HepG2 (cell line): ENCODE results near the gene TXLNA. TPM values are rescaled to one million over a fixed set of nuclear protein-coding genes. Genes with fewer than 3 reads are reported as not detected.

ENCODE experiments used
- AGO1 ChIP-seq: fragments of 200-400 bp; formaldehyde crosslinking; IDR thresholded peaks from 2 replicates; pipeline ENCODE4 v1.6.1; 2017; ENCODE audit warnings: mild to moderate bottlenecking, low read depth, low read length, moderate library complexity; ENCODE audit not compliant: poor library complexity, severe bottlenecking
- FLYWCH1 ChIP-seq: sonication (generic); formaldehyde crosslinking; IDR thresholded peaks from 2 replicates; pipeline ENCODE4 v1.8.1; 2023; ENCODE audit warnings: mild to moderate bottlenecking, missing genetic modification reagents
- FOXK1 ChIP-seq: sonication (generic); formaldehyde crosslinking; IDR thresholded peaks from 2 replicates; pipeline ENCODE4 v1.4.0; 2020; ENCODE audit warnings: low read depth, missing genetic modification reagents, borderline replicate concordance
- GABPA ChIP-seq, 2 experiments: IDR thresholded peaks; 2 replicates each; pipeline ENCODE4 v1.6.1; 2011 to 2016; ENCODE audit warnings: low read depth in 2 of 2, low read length in 1 of 2, missing biosample characterization in 1 of 2, missing genetic modification characterization in 1 of 2
- GPN1 ChIP-seq: sonication (generic); formaldehyde crosslinking; IDR thresholded peaks from 2 replicates; pipeline ENCODE4 v1.5.1; 2020; ENCODE audit warnings: missing genetic modification reagents, borderline replicate concordance
- HHEX ChIP-seq: IDR thresholded peaks from 2 replicates; pipeline ENCODE4 v1.6.1; 2016; ENCODE audit warnings: control low read depth
- KMT2A ChIP-seq: sonication (generic); formaldehyde crosslinking; IDR thresholded peaks from 2 replicates; pipeline ENCODE4 v1.4.0; 2020; ENCODE audit warnings: missing genetic modification reagents
- PCBP2 ChIP-seq: fragments of 200-400 bp; formaldehyde crosslinking; optimal IDR thresholded peaks from 2 replicates; pipeline ENCODE3; 2018; ENCODE audit warnings: low read length, low read depth; ENCODE audit not compliant: poor library complexity, severe bottlenecking
- TBX3 ChIP-seq: fragments of 450-650 bp; IDR thresholded peaks from 2 replicates; pipeline ENCODE4 v1.6.1; 2017; ENCODE audit warnings: antibody characterized with exemption, mild to moderate bottlenecking, inconsistent platforms, borderline replicate concordance
- ZNF264 ChIP-seq: sonication (generic); formaldehyde crosslinking; IDR thresholded peaks from 2 replicates; pipeline ENCODE4 v1.4.0; 2020; ENCODE audit warnings: missing genetic modification reagents
- ZNF451 ChIP-seq: sonication (generic); formaldehyde crosslinking; IDR thresholded peaks from 2 replicates; pipeline ENCODE4 v1.5.0; 2020; ENCODE audit warnings: mild to moderate bottlenecking, missing genetic modification reagents
- ZNF550 ChIP-seq: sonication (generic); formaldehyde crosslinking; IDR thresholded peaks from 2 replicates; pipeline ENCODE4 v1.4.0; 2020; ENCODE audit warnings: mild to moderate bottlenecking, missing genetic modification reagents, borderline replicate concordance
- ZSCAN12 ChIP-seq: sonication (generic); formaldehyde crosslinking; IDR thresholded peaks from 2 replicates; pipeline ENCODE4 v1.9.0; 2021; ENCODE audit warnings: mild to moderate bottlenecking, missing genetic modification reagents
- polyA plus RNA-seq, 8 experiments: library from polyadenylated mRNA; depleted of rRNA in 3 of 8; stranded (reverse) in 7 of 8; unstranded in 1 of 8; fragments of >200 nt; fragmentation: Illumina TruSeq in 4 of 8; extraction: Trizol in 4 of 8; gene quantifications; 2 replicates each; pipeline versions ENCODE4 v1.2.1 to v1.2.3, GENCODE V29; 2011 to 2016; ENCODE audit warnings: low read depth in 4 of 8, missing spikeins in 1 of 8, mixed read lengths in 1 of 8; ENCODE audit not compliant: insufficient read depth in 1 of 8
- total RNA-seq, 5 experiments: library from RNA; depleted of rRNA; stranded (reverse); fragments of >200 nt; fragmentation: Illumina TruSeq; extraction: Trizol; gene quantifications; 2 replicates each; pipeline ENCODE4 v1.2.3, GENCODE V29; 2016; ENCODE audit warnings: low read depth in 1 of 5
- TF ChIP-seq, protein P1 (sequence below): sonication (generic); formaldehyde crosslinking; IDR thresholded peaks from 2 replicates; pipeline ENCODE4 v1.4.0; 2020; ENCODE audit warnings: mild to moderate bottlenecking, missing genetic modification reagents, borderline replicate concordance
- TF ChIP-seq, protein P2 (sequence below), 2 experiments: fragments of 450-650 bp in 1 of 2; sonication (generic) in 1 of 2; formaldehyde crosslinking; IDR thresholded peaks; 2 replicates each; pipeline versions ENCODE4 v1.5.0 to v1.8.0; 2020 to 2022; ENCODE audit warnings: mild to moderate bottlenecking in 1 of 2, missing genetic modification reagents in 1 of 2
- TF ChIP-seq, protein P3 (sequence below): sonication (generic); formaldehyde crosslinking; IDR thresholded peaks from 2 replicates; pipeline ENCODE4 v1.4.0; 2020; ENCODE audit warnings: mild to moderate bottlenecking, missing genetic modification reagents
- TF ChIP-seq, protein P4 (sequence below): sonication (generic); formaldehyde crosslinking; IDR thresholded peaks from 2 replicates; pipeline ENCODE4 v1.5.1; 2020; ENCODE audit warnings: mild to moderate bottlenecking, missing genetic modification reagents, moderate library complexity
- TF ChIP-seq, protein P5 (sequence below): fragments of 450-650 bp; IDR thresholded peaks from 2 replicates; pipeline ENCODE4 v1.6.1; 2017

The TXLNA gene
- total and polyA plus RNA-seq, 2 of the 13 experiments (the other 11 are each of a cell fraction or from before 2014, with no cell fraction given), result 29.6 to 67.8 TPM

DNA sequence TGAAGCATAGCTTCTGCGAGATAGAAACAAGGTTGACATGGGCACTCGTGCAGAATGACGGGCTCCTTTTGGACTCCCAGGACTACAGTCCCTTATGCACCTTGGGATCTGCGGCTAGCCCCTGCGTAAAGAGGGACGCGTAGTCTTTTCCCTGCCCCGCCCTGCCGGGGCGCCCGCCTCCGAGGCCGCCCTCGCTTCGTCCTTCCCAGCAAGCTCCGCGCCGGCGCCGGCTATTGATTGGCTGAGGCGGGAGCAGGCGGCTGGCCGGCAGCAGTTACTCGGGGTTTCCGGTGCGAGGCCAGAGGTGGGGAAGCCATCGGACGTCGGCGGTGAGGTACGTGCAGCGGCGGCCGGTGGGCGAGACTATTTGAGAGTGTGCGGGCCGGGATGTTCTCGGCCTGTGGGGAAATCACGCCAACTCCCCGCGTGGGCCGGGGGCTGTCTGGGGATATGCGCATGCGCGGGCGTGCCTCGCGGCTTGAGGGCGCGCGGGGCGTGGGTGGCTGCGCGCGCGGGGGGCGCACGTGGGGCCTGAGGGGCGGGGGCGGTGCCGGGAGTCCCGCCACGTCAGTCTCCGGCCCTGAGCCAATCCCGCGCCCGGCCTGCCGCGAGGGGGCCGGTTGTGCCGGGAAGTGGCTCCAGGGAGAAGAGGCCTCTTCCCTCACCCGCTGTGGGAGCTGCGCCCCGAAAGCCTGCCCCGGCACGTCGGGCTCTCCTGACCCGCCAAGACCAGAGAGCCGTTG, at the start of gene TXLNA (continued):
- peak; percentile 93; the same call in 1 of the 2 replicates for TF ChIP-seq FLYWCH1 (CRISPR knock-in tag)
- no peak for TF ChIP-seq TBX3
- TF ChIP-seq, protein P1, sequence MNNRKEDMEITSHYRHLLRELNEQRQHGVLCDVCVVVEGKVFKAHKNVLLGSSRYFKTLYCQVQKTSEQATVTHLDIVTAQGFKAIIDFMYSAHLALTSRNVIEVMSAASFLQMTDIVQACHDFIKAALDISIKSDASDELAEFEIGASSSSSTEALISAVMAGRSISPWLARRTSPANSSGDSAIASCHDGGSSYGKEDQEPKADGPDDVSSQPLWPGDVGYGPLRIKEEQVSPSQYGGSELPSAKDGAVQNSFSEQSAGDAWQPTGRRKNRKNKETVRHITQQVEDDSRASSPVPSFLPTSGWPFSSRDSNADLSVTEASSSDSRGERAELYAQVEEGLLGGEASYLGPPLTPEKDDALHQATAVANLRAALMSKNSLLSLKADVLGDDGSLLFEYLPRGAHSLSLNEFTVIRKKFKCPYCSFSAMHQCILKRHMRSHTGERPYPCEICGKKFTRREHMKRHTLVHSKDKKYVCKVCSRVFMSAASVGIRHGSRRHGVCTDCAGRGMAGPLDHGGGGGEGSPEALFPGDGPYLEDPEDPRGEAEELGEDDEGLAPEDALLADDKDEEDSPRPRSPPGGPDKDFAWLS (CRISPR knock-in tag), result no peak
- TF ChIP-seq, protein P2, sequence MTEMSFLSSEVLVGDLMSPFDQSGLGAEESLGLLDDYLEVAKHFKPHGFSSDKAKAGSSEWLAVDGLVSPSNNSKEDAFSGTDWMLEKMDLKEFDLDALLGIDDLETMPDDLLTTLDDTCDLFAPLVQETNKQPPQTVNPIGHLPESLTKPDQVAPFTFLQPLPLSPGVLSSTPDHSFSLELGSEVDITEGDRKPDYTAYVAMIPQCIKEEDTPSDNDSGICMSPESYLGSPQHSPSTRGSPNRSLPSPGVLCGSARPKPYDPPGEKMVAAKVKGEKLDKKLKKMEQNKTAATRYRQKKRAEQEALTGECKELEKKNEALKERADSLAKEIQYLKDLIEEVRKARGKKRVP (CRISPR knock-in tag; IDR thresholded peaks at IDR 0.05), result peak in 1 of 2 experiments; percentile 75; a peak in 2 of 4 replicates
- no peak for TF ChIP-seq ZNF550 (CRISPR knock-in tag)
- no peak for TF ChIP-seq GPN1
- TF ChIP-seq ZNF451, result peak; percentile 76
- peak; percentile 45; the same call in 1 of the 2 replicates for TF ChIP-seq ZSCAN12
- TF ChIP-seq, protein P3, sequence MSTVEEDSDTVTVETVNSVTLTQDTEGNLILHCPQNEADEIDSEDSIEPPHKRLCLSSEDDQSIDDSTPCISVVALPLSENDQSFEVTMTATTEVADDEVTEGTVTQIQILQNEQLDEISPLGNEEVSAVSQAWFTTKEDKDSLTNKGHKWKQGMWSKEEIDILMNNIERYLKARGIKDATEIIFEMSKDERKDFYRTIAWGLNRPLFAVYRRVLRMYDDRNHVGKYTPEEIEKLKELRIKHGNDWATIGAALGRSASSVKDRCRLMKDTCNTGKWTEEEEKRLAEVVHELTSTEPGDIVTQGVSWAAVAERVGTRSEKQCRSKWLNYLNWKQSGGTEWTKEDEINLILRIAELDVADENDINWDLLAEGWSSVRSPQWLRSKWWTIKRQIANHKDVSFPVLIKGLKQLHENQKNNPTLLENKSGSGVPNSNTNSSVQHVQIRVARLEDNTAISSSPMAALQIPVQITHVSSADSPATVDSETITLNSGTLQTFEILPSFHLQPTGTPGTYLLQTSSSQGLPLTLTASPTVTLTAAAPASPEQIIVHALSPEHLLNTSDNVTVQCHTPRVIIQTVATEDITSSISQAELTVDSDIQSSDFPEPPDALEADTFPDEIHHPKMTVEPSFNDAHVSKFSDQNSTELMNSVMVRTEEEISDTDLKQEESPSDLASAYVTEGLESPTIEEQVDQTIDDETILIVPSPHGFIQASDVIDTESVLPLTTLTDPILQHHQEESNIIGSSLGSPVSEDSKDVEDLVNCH (CRISPR knock-in tag), result no peak
- peak; percentile 68 for TF ChIP-seq GABPA (IDR thresholded peaks at IDR 0.05; ENCODE audit: low read depth, low read length)
- peak; percentile 85 for TF ChIP-seq GABPA (CRISPR knock-in tag; IDR thresholded peaks at IDR 0.05; ENCODE audit: low read depth)
- no peak; the same call in 1 of the 2 replicates for TF ChIP-seq FOXK1 (CRISPR knock-in tag)
- no peak for TF ChIP-seq AGO1
- TF ChIP-seq, protein P4, sequence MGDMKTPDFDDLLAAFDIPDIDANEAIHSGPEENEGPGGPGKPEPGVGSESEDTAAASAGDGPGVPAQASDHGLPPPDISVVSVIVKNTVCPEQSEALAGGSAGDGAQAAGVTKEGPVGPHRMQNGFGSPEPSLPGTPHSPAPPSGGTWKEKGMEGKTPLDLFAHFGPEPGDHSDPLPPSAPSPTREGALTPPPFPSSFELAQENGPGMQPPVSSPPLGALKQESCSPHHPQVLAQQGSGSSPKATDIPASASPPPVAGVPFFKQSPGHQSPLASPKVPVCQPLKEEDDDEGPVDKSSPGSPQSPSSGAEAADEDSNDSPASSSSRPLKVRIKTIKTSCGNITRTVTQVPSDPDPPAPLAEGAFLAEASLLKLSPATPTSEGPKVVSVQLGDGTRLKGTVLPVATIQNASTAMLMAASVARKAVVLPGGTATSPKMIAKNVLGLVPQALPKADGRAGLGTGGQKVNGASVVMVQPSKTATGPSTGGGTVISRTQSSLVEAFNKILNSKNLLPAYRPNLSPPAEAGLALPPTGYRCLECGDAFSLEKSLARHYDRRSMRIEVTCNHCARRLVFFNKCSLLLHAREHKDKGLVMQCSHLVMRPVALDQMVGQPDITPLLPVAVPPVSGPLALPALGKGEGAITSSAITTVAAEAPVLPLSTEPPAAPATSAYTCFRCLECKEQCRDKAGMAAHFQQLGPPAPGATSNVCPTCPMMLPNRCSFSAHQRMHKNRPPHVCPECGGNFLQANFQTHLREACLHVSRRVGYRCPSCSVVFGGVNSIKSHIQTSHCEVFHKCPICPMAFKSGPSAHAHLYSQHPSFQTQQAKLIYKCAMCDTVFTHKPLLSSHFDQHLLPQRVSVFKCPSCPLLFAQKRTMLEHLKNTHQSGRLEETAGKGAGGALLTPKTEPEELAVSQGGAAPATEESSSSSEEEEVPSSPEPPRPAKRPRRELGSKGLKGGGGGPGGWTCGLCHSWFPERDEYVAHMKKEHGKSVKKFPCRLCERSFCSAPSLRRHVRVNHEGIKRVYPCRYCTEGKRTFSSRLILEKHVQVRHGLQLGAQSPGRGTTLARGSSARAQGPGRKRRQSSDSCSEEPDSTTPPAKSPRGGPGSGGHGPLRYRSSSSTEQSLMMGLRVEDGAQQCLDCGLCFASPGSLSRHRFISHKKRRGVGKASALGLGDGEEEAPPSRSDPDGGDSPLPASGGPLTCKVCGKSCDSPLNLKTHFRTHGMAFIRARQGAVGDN (CRISPR knock-in tag), result peak; percentile 99
- TF ChIP-seq, protein P5, sequence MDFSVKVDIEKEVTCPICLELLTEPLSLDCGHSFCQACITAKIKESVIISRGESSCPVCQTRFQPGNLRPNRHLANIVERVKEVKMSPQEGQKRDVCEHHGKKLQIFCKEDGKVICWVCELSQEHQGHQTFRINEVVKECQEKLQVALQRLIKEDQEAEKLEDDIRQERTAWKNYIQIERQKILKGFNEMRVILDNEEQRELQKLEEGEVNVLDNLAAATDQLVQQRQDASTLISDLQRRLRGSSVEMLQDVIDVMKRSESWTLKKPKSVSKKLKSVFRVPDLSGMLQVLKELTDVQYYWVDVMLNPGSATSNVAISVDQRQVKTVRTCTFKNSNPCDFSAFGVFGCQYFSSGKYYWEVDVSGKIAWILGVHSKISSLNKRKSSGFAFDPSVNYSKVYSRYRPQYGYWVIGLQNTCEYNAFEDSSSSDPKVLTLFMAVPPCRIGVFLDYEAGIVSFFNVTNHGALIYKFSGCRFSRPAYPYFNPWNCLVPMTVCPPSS, result no peak
- no peak for TF ChIP-seq ZNF264
- TF ChIP-seq KMT2A (CRISPR knock-in tag), result peak; percentile 53; the same call in 1 of the 2 replicates
- TF ChIP-seq PCBP2, result no peak
- TF ChIP-seq HHEX (CRISPR knock-in tag), result no peak
